Measurements from ENCODE around the gene AMPD3. TPM values are rescaled to one million over a fixed set of nuclear protein-coding genes. Genes with fewer than 3 reads are reported as not detected.

The AMPD3 gene
- total and polyA plus RNA-seq, 9 donors, result 2.0 to 9.3 (median 6.8) TPM

DNA sequence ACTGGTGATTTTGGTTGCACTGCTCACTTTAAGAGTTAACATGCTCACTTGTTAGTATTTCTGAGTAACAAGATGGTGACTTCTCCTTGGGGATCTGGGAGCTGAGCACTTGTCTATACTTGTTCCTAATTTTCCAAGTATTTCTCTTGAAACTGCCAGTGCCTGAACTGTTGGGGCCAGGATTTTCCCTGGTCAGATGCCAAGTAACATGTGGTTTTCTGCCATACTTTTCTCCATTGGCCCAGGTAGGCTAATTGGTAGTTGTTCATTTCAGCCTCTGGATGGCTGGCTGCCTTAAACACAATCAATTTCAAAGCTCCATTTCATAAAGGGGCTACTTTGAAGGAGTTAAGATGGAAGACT, 50.9 kb downstream of the AMPD3 start:
- Histone ChIP-seq H3K4me1 (ENCODE audit: insufficient read depth) (no peaks in the 10 kb centered on the region), H3K9me3 (no peaks in the 10 kb centered on the region), H3K27ac (no peak overlapping the region), H3K27me3 (no peaks in the 10 kb centered on the region), H3K36me3 (no peaks in the 10 kb centered on the region), H3K4me3 (no peak overlapping the region)
- TF ChIP-seq EP300 (IDR thresholded peaks at IDR 0.05), result no peak
- no peak for TF ChIP-seq POLR2A (IDR thresholded peaks at IDR 0.05)
- no peak for TF ChIP-seq CTCF (IDR thresholded peaks at IDR 0.05)
- no peak for DNase-seq
- intact Hi-C loops (cut with DNase I), result no loop called here

GRCh38 chr11:10511181-10511621, 56.1 kb downstream of the AMPD3 start:
- no peak for TF ChIP-seq POLR2A (IDR thresholded peaks at IDR 0.05)
- no peak for TF ChIP-seq EP300 (IDR thresholded peaks at IDR 0.05)
- TF ChIP-seq CTCF (IDR thresholded peaks at IDR 0.05), result no peak
- Histone ChIP-seq H3K27ac (no peak overlapping the region), H3K4me3 (no peak overlapping the region), H3K36me3 (no peaks in the 10 kb centered on the region), H3K4me1 (ENCODE audit: insufficient read depth) (peaks cover 2% of the 10 kb centered on the region), H3K27me3 (no peaks in the 10 kb centered on the region), H3K9me3 (no peaks in the 10 kb centered on the region)
- intact Hi-C loops (cut with DNase I), result loop anchor here in 1 of 4 donors (10.0 kb wide), 1 partner anchor 224 kb away; no protein-coding TSS in a partner anchor
- DNase-seq, result no peak
- 88 to 93% (median 91%) methylated on average over 10 of the region's 10 CpGs for WGBS, 3 donors

DNA sequence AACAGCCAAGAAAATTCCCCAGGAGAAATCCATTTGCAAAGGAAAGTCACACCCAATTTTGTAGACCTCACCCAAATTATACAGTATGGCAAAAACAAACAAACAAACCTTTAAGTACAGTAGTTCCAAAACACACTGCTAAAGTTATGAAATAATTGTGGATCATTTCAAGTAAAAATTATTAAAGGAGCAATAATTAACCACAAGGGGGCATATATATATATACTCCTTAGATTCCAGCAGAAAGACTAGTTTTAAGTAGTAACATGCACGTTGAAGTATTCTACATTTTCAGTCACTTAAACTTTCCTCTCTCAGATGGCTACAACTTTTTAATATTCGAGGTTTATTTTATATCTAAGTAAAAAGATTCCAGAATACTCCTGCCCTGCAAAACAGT, 59.1 kb downstream of the AMPD3 start:
- Histone ChIP-seq H3K9me3 (no peaks in the 10 kb centered on the region), H3K4me1 (ENCODE audit: insufficient read depth) (peaks cover 2% of the 10 kb centered on the region), H3K27ac (no peak overlapping the region), H3K4me3 (no peak overlapping the region), H3K27me3 (no peaks in the 10 kb centered on the region), H3K36me3 (no peaks in the 10 kb centered on the region)
- intact Hi-C loops (cut with DNase I), result loop anchor here in 1 of 4 donors (10.0 kb wide), 1 partner anchor 221 kb away; no protein-coding TSS in a partner anchor
- DNase-seq, result no peak
- 8 to 23% (median 18%) methylated on average over 2 of the region's 2 CpGs for WGBS, 3 donors
- TF ChIP-seq EP300 (IDR thresholded peaks at IDR 0.05) (no peak), CTCF (IDR thresholded peaks at IDR 0.05) (peak in 2 of 3 donors; percentile 8 to 40)

DNA sequence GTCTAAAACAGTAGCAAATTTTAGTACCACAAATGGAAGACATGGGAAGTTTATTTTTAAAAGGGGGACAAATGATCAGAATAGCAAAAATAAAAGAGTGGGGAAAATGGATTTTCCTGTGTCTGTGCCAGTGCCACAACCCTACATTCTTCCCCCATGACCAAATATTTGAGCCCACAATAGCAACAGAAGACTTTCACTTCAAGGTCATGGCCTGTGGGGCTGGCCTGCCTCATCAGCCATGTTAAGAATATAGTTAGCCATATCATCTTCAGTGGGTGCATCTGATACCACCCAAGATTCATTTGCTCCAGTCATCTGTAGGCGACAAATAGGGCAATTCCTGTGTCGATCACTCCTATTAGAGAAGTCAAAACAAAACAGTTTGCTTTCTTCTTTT, 59.6 kb downstream of the AMPD3 start:
- H3K27ac ChIP-seq, result no peak overlapping the region
- peak in 1 of 5 donors; percentile 8 for DNase-seq
- H3K9me3 ChIP-seq, result no peaks in the 10 kb centered on the region
- peaks cover 2% of the 10 kb centered on the region for H3K4me1 ChIP-seq (ENCODE audit: insufficient read depth)
- no peaks in the 10 kb centered on the region for H3K27me3 ChIP-seq
- H3K36me3 ChIP-seq, result no peaks in the 10 kb centered on the region
- WGBS, 3 donors, result 44 to 68% (median 46%) methylated on average over 2 of the region's 2 CpGs
- TF ChIP-seq CTCF (IDR thresholded peaks at IDR 0.05), result no peak
- no peak for TF ChIP-seq POLR2A (IDR thresholded peaks at IDR 0.05)
- no peak for TF ChIP-seq EP300 (IDR thresholded peaks at IDR 0.05)
- no peak overlapping the region for H3K4me3 ChIP-seq
- intact Hi-C loops (cut with DNase I), result loop anchor here in 1 of 4 donors (10.0 kb wide), 1 partner anchor 220 kb away; no protein-coding TSS in a partner anchor

Measured in ovary (tissue), 9 donors.